Suprapubic skin (tissue), 4 donors: ENCODE measurements around the gene ARL14EPL.

Source experiments
- EP300 ChIP-seq: sonication (generic); formaldehyde crosslinking; IDR thresholded peaks from one replicate; pipeline ENCODE4 v1.6.1; 2017; ENCODE audit warnings: antibody characterized with exemption
- POLR2A ChIP-seq, 2 donors: fragments of 450-650 bp; IDR thresholded peaks; one replicate each; pipeline ENCODE4 v1.6.1; 2017; ENCODE audit warnings: antibody characterized with exemption in 2 of 2, mild to moderate bottlenecking in 2 of 2, moderate library complexity in 2 of 2
- POLR2AphosphoS5 ChIP-seq, 3 donors: sonication (generic); formaldehyde crosslinking; IDR thresholded peaks; one replicate each; pipeline ENCODE4 v1.6.1; 2017; ENCODE audit warnings: antibody characterized with exemption in 3 of 3
- TF ChIP-seq, protein P1 (sequence below), 2 donors: fragments of 200-600 bp in 1 of 2; fragments of 450-650 bp in 1 of 2; sonication (generic) in 1 of 2; IDR thresholded peaks; one replicate each; pipeline ENCODE4 v1.5.1; 2016 to 2019; ENCODE audit warnings: antibody characterized with exemption in 2 of 2, mild to moderate bottlenecking in 1 of 2, moderate library complexity in 1 of 2

- TF ChIP-seq, protein P1, sequence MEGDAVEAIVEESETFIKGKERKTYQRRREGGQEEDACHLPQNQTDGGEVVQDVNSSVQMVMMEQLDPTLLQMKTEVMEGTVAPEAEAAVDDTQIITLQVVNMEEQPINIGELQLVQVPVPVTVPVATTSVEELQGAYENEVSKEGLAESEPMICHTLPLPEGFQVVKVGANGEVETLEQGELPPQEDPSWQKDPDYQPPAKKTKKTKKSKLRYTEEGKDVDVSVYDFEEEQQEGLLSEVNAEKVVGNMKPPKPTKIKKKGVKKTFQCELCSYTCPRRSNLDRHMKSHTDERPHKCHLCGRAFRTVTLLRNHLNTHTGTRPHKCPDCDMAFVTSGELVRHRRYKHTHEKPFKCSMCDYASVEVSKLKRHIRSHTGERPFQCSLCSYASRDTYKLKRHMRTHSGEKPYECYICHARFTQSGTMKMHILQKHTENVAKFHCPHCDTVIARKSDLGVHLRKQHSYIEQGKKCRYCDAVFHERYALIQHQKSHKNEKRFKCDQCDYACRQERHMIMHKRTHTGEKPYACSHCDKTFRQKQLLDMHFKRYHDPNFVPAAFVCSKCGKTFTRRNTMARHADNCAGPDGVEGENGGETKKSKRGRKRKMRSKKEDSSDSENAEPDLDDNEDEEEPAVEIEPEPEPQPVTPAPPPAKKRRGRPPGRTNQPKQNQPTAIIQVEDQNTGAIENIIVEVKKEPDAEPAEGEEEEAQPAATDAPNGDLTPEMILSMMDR (IDR thresholded peaks at IDR 0.05): no peak
- peak in 1 of 2 donors; percentile 36 for TF ChIP-seq POLR2A (IDR thresholded peaks at IDR 0.05)
- TF ChIP-seq EP300: no peak
- TF ChIP-seq POLR2AphosphoS5 (IDR thresholded peaks at IDR 0.05): peak in 2 of 3 donors; percentile 11 to 62
These were observed 52.8 kb downstream of the ARL14EPL start, which contains the start of gene COMMD10 for GRCh38 chr5:116084871-116085715.
